ENCODE data around the gene LCN6. TPM values are rescaled to one million over a fixed set of nuclear protein-coding genes. Genes with fewer than 3 reads are reported as not detected.

LCN6 gene
- total RNA-seq, 1 donor from 2014 or later: not detected

DNA sequence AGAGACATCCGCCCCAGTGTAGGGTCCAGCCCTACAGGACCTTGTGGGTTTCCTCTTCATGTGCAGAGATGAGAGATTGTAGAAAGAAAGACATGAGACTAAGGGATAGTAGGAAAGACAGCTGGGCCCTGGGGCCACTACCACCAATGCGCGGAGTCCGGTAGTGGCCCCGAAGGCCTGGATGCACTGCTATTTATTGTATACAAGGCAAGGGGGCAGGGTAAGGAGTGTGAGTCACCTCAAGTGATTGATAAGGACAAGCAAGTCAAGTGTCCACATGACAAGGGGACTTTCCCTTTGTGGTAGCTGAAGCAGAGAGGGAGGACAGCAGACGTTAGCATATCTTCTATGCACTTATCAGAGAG lies 36.7 kb upstream of the LCN6 start:
- no peaks in the 10 kb centered on the region for H3K36me3 ChIP-seq
- H3K4me1 ChIP-seq: peaks cover 12% of the 10 kb centered on the region
- H2AFZ ChIP-seq (replicated peaks): no peak overlapping the region
- no peak overlapping the region for H3K27ac Mint-ChIP-seq
- peaks cover 28% of the 10 kb centered on the region for H3K4me1 Mint-ChIP-seq
- H3K36me3 Mint-ChIP-seq: no peaks in the 10 kb centered on the region
- H3K27me3 ChIP-seq: peaks cover 34% of the 10 kb centered on the region
- no peak overlapping the region for H3K4me2 ChIP-seq
- H3F3A ChIP-seq (ENCODE audit: low read depth): peaks cover 14% of the 10 kb centered on the region
- H4K20me1 ChIP-seq (ENCODE audit: low read depth): no peaks in the 10 kb centered on the region
- H3K9me3 ChIP-seq (ENCODE audit: low read depth): no peaks in the 10 kb centered on the region
- H3K9me3 Mint-ChIP-seq: no peaks in the 10 kb centered on the region
- H3K9ac ChIP-seq: no peak overlapping the region
- no peak for DNase-seq (ENCODE audit: low spot score)
- no peak overlapping the region for H3K27ac ChIP-seq
- no peaks in the 10 kb centered on the region for H3K79me2 ChIP-seq (ENCODE audit: low read depth)
- peaks cover 16% of the 10 kb centered on the region for H3K27me3 Mint-ChIP-seq (ENCODE audit: insufficient read depth, low read depth)
- no peak for TF ChIP-seq EZH2 (IDR thresholded peaks at IDR 0.05)
- no peak for TF ChIP-seq EZH2phosphoT487 (IDR thresholded peaks at IDR 0.05)
- TF ChIP-seq CTCF (IDR thresholded peaks at IDR 0.05): no peak
- no peak overlapping the region for H3K4me3 ChIP-seq
- H3K4me3 Mint-ChIP-seq: peak overlapping the region; percentile 51

DNA sequence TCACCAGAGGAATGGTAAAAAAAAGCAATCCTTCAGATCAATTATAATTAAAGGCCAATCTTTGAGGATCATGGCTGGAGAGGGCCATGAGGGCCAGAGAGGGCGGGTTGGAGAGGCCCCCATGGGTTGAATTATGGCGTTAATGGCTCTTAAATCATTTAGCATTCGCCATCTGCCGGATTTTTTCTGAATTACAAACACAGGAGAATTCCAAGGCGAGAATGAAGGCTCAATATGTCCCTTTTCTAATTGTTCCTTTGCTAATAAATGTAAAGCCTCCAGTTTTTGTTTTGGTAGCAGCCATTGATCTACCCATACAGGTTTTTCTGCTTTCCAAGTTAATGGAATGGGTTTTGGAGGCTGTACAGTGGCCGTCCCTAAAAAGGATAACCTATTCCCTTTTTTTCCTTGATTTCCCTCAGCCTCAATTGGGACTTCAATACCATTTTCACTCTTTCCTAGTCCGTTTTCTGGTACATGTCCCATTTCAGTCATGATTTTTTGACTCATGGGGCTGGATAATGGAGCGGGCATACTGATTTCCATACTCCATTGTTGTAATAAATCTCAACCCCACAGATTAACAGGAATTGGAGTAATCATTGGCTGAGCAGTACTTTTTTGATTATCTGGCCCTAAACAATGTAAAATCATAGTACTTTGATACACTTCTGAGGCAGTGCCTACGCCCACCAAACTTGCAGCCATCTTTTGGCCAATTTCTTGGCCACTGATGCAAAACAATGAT lies 36.1 kb upstream of the LCN6 start:
- no peak overlapping the region for H3K9ac ChIP-seq
- no peak overlapping the region for H3K4me2 ChIP-seq
- no peak overlapping the region for H3K4me3 ChIP-seq
- H4K20me1 ChIP-seq (ENCODE audit: low read depth): no peaks in the 10 kb centered on the region
- peaks cover under 1% of the 10 kb centered on the region for H3K9me3 Mint-ChIP-seq
- TF ChIP-seq EZH2 (IDR thresholded peaks at IDR 0.05) (no peak), CTCF (IDR thresholded peaks at IDR 0.05) (peak; percentile 49)
- no peaks in the 10 kb centered on the region for H3K36me3 Mint-ChIP-seq
- DNase-seq (ENCODE audit: low spot score): peak; percentile 46
- H2AFZ ChIP-seq (replicated peaks): no peak overlapping the region
- H3K27ac Mint-ChIP-seq: no peak overlapping the region
- H3K4me1 Mint-ChIP-seq: peaks cover 28% of the 10 kb centered on the region
- no peaks in the 10 kb centered on the region for H3K9me3 ChIP-seq (ENCODE audit: low read depth)
- no peak overlapping the region for H3K27ac ChIP-seq
- no peaks in the 10 kb centered on the region for H3K36me3 ChIP-seq
- H3K4me1 ChIP-seq: peaks cover 7% of the 10 kb centered on the region
- peaks cover 9% of the 10 kb centered on the region for H3F3A ChIP-seq (ENCODE audit: low read depth)
- peaks cover 40% of the 10 kb centered on the region for H3K27me3 ChIP-seq
- H3K4me3 Mint-ChIP-seq: peak overlapping the region; percentile 51
- H3K27me3 Mint-ChIP-seq (ENCODE audit: insufficient read depth, low read depth): peaks cover 15% of the 10 kb centered on the region
- no peaks in the 10 kb centered on the region for H3K79me2 ChIP-seq (ENCODE audit: low read depth)

DNA sequence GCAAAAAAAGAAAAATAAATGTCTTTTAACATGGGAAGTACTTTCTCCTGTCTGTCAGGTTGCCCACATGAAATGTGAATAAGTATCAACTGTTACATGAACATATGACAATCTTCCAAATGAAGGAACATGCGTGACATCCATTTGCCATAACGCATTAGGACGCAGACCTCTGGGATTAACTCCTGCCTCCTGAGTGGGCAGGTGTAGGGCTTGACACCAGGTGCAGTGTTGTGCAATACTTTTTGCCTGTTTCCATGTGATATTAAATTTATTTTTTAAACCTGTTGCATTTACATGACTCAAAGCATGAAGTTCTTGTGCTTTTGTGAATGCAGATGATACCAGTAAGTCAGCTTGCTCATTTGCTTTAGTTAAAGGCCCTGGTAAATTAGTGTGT lies 34.1 kb upstream of the LCN6 start:
- Mint-ChIP-seq H3K9me3 (peaks cover 12% of the 10 kb centered on the region), H3K4me1 (peaks cover 15% of the 10 kb centered on the region), H3K27me3 (ENCODE audit: insufficient read depth, low read depth) (peaks cover 25% of the 10 kb centered on the region), H3K27ac (no peak overlapping the region), H3K36me3 (no peaks in the 10 kb centered on the region), H3K4me3 (no peak overlapping the region)
- Histone ChIP-seq H3K79me2 (ENCODE audit: low read depth) (no peaks in the 10 kb centered on the region), H3K9ac (no peak overlapping the region), H3K36me3 (no peaks in the 10 kb centered on the region), H3F3A (ENCODE audit: low read depth) (no peaks in the 10 kb centered on the region), H3K27ac (no peak overlapping the region), H3K4me2 (no peak overlapping the region), H3K4me3 (no peak overlapping the region), H2AFZ (replicated peaks) (no peak overlapping the region), H3K4me1 (no peaks in the 10 kb centered on the region), H4K20me1 (ENCODE audit: low read depth) (no peaks in the 10 kb centered on the region), H3K9me3 (ENCODE audit: low read depth) (no peaks in the 10 kb centered on the region), H3K27me3 (peaks cover 54% of the 10 kb centered on the region)
- DNase-seq (ENCODE audit: low spot score): no peak
- no peak for TF ChIP-seq CTCF (IDR thresholded peaks at IDR 0.05)
- TF ChIP-seq EZH2phosphoT487 (IDR thresholded peaks at IDR 0.05): no peak
- no peak for TF ChIP-seq EZH2 (IDR thresholded peaks at IDR 0.05)
